ENCODE data around the gene LINGO4. TPM values are rescaled to one million over a fixed set of nuclear protein-coding genes. Genes with fewer than 3 reads are reported as not detected.
A peak's percentile ranks its signal among the peaks of the same experiment; 100 is the strongest.
"Not testable (repeated sequence)": the region's sequence is repeated elsewhere in the genome, so short reads cannot be mapped to it uniquely, and the experiment has no call there.

The LINGO4 gene
- total RNA-seq, 6 experiments from 2014 or later: not detected

- Mint-ChIP-seq H3K4me1 (ENCODE audit: low read depth) (peaks cover 8% of the 10 kb centered on the region), H3K36me3 (ENCODE audit: low read depth) (no peaks in the 10 kb centered on the region), H3K4me3 (no peak overlapping the region), H3K27ac (no peak overlapping the region; the same call in 1 of the 2 replicates), H3K27me3 (ENCODE audit: insufficient read depth) (peaks cover 20% of the 10 kb centered on the region), H3K9me3 (no peaks in the 10 kb centered on the region)
- DNase-seq: peak; percentile 67
- TF ChIP-seq, protein P1, sequence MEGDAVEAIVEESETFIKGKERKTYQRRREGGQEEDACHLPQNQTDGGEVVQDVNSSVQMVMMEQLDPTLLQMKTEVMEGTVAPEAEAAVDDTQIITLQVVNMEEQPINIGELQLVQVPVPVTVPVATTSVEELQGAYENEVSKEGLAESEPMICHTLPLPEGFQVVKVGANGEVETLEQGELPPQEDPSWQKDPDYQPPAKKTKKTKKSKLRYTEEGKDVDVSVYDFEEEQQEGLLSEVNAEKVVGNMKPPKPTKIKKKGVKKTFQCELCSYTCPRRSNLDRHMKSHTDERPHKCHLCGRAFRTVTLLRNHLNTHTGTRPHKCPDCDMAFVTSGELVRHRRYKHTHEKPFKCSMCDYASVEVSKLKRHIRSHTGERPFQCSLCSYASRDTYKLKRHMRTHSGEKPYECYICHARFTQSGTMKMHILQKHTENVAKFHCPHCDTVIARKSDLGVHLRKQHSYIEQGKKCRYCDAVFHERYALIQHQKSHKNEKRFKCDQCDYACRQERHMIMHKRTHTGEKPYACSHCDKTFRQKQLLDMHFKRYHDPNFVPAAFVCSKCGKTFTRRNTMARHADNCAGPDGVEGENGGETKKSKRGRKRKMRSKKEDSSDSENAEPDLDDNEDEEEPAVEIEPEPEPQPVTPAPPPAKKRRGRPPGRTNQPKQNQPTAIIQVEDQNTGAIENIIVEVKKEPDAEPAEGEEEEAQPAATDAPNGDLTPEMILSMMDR (IDR thresholded peaks at IDR 0.05): no peak
Observed at GRCh38 chr1:151773702-151774101, 31.5 kb downstream of the LINGO4 start.

DNA sequence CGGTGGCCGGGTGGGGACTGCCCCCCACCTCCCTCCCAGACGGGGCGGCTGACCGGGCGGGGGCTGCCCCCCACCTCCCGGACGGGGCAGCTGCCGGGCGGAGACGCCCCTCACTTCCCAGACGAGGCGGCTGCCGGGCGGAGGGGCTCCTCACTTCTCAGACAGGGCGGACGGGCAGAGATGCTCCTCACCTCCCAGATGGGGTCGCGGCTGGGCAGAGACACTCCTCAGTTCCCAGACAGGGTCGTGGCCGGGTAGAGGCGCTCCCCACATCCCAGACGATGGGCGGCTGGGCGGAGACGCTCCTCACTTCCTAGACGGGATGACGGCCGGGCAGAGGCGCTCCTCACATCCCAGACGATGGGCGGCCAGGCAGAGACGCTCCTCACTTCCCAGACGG, 35.9 kb downstream of the LINGO4 start:
- H3K9me3 Mint-ChIP-seq; H3K27ac Mint-ChIP-seq; DNase-seq; H3K4me3 Mint-ChIP-seq; H3K36me3 Mint-ChIP-seq (ENCODE audit: low read depth): not testable (repeated sequence)
- Mint-ChIP-seq H3K27me3 (ENCODE audit: insufficient read depth) (peaks cover 12% of the 10 kb centered on the region; the same call in 1 of the 2 replicates), H3K4me1 (ENCODE audit: low read depth) (peaks cover 12% of the 10 kb centered on the region)

- H3K4me1 Mint-ChIP-seq (ENCODE audit: low read depth): peaks cover 13% of the 10 kb centered on the region
- H3K27ac Mint-ChIP-seq; H3K9me3 Mint-ChIP-seq; H3K36me3 Mint-ChIP-seq (ENCODE audit: low read depth); H3K4me3 Mint-ChIP-seq; DNase-seq: not testable (repeated sequence)
- peaks cover 10% of the 10 kb centered on the region; the same call in 1 of the 2 replicates for H3K27me3 Mint-ChIP-seq (ENCODE audit: insufficient read depth)
Observed at GRCh38 chr1:151768351-151769066, 36.7 kb downstream of the LINGO4 start.

DNA sequence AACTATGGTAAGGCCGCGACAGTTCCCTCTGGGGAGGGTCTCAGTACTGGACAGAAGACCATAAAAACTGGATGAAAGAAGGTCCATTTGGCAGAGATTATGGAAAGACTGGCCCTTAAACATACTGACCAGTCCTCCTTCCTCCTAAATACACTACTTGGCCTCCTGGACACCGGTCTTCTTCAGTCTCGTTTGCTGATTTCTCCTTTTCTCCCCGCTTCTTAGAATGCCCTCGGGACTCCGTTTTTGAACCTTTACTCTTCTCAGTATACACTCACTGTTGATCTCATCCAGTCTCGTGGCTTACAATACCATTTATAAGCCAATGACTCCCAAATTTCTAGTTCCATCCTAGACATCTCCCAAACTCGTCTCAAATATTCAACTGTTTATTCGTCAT, 41.2 kb downstream of the LINGO4 start:
- Mint-ChIP-seq H3K27me3 (ENCODE audit: insufficient read depth) (0 out of 2 replicates have a peak, but pooled peaks cover 2% of the 10 kb centered on the region), H3K4me1 (ENCODE audit: low read depth) (peaks cover 45% of the 10 kb centered on the region), H3K36me3 (ENCODE audit: low read depth) (peaks cover 23% of the 10 kb centered on the region), H3K4me3 (peak overlapping the region; percentile 94), H3K27ac (peak overlapping the region; percentile 98), H3K9me3 (no peaks in the 10 kb centered on the region)
- DNase-seq: no peak
- TF ChIP-seq, protein P1 (IDR thresholded peaks at IDR 0.05): no peak

- Mint-ChIP-seq H3K4me1 (ENCODE audit: low read depth) (peaks cover 45% of the 10 kb centered on the region), H3K27ac (peak within 1 kb of the TSS; percentile 98), H3K36me3 (ENCODE audit: low read depth) (peaks cover 25% of the 10 kb centered on the region), H3K9me3 (no peaks in the 10 kb centered on the region), H3K4me3 (peak within 1 kb of the TSS; percentile 94), H3K27me3 (ENCODE audit: insufficient read depth) (0 out of 2 replicates have a peak, but pooled peaks cover 2% of the 10 kb centered on the region)
- peak; percentile 74 for DNase-seq
- TF ChIP-seq, protein P1 (IDR thresholded peaks at IDR 0.05): 0 out of 2 replicates have a peak, but pooled peaks have one; percentile 16
Observed at GRCh38 chr1:151762941-151763921, 42.0 kb downstream of the LINGO4 start, which contains the start of gene MRPL9. MRPL9 (minus strand) TSS chr1:151763496; CDS start chr1:151763479, 17 bp downstream.

- Mint-ChIP-seq H3K4me1 (ENCODE audit: low read depth) (peaks cover 59% of the 10 kb centered on the region), H3K36me3 (ENCODE audit: low read depth) (peaks cover 27% of the 10 kb centered on the region), H3K27me3 (ENCODE audit: insufficient read depth) (no peaks in the 10 kb centered on the region), H3K4me3 (no peak overlapping the region), H3K27ac (no peak overlapping the region), H3K9me3 (no peaks in the 10 kb centered on the region)
- no peak for DNase-seq
- TF ChIP-seq, protein P1 (IDR thresholded peaks at IDR 0.05): no peak
Observed at GRCh38 chr1:151760597-151761385, 44.4 kb downstream of the LINGO4 start.

Data from HFFc6 (cell line).